NCI-H1417 (cell line): ENCODE results near the gene GTF2A1.

ENCODE experiments used
- DNase-seq, 3 experiments: peaks; one replicate each; lab custom pipeline; 2025; lab: John Stamatoyannopoulos, UW

Gene GTF2A1

DNA sequence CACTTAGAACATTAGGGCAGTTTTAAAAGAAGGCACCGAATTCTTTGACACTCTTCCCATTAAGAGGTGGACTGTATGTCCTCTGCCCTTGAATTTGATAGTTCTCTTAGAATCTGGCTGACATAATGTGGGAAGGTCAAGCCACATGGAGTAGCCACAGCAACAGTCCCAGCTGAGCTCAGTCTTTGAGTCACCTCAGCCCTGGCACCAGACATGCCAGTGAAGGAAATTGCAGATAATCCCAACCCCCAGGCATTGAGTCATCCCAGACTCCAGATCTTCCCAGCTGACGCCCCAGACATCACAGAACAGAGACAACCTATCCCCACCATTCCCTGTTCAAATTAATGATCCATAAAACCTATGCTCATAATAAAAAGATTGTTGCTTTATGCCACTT, 83.4 kb downstream of the GTF2A1 start:
- no peak for DNase-seq

DNA sequence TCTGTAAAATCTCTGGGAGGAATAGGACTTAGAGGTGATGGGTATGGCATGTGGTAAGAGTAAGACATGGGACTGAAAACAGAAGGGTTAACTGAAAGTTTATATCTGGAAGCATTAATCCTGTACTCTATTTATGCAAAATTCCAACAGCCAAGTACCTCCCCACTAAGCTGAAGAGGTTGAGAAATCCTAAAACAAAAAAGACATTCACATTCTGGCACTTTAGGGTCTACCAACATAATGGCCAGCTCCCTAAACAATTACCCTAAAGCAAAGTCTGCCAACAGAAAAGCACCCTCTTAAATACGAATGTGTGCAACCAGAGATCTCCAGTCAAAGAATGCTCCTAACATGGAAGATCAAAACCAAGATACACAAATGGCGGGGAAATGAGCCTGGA, 87.4 kb downstream of the GTF2A1 start:
- no peak for DNase-seq

DNA sequence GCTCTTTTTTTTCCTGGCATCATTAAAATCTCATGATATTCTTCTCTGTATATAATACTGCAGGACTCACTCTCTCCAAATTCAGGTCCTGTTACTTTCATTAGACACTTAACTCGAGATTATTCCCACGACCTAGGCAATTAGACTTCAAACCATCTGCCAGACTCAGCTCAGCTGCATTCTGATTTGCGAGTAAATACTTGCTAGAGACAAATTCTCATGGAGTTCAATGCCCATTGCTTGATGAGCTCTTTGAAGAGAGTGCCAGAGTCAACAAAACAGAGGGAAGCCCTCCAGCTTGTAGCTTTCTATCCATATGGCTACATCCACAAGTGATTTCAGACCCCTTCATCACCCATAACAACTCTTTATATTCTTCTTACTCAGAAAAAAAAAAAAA, 88.3 kb downstream of the GTF2A1 start:
- DNase-seq, result peak; percentile 44 to 89 (median 66)

DNA sequence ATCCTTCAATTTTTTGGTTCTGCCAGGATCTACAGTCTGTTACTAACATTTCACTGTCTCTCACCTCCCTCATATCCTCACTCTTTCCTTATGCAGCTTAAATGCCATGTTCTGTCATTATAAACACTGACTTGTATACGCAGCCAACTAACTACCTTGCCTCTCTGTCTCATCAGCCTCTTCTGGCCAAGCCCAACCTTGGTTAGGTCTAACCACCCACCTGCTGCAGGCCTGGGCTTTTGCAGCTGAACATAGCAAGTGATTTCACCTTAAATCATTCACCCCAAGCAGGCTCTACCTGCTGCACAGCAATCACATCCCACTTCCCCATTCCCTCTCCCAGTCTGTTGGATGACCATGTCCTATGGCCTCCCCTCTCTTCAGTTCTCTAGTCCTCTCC, 91.5 kb downstream of the GTF2A1 start:
- DNase-seq, result no peak

DNA sequence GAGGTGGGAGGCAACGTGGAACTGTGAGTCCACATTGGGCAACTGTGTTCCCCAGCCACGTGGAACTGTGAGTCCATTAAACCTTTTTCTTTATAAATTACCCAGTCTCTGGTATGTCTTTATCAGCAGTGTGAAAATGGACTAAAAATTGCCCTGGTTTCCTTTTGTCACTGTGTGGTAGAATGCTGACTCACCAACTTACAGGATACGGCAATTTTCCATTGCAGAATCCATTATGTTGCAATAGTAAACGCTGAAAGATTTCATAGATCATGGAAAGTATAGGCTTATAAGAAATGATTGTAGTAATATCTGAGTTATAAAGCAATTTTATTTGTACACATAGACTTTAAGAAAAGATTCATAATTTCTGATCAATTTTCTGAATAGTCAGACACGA, 93.0 kb downstream of the GTF2A1 start:
- no peak for DNase-seq

DNA sequence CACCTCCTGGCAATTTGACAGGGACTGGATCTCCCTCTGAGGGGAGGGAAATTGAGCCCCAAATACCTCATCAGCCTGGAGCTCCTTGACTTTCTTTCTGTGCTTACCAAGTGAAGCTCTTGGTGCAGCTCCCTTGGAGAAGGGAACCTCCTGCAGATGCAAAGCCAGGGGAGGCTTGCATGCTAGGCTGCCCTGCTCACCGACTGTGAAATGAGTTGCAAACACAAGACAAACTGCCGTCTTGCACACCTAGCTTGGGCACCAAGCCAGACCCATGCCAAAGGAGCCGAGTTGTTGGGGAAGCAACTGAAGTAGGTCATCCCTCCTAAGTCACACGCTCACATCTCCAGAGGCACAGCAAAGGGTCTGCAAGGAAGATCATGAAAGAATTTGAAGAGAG, 95.2 kb downstream of the GTF2A1 start:
- DNase-seq, result no peak
